ENCODE data around the gene FBXL22. TPM values are rescaled to one million over a fixed set of nuclear protein-coding genes. Genes with fewer than 3 reads are reported as not detected.

Gene FBXL22
- total RNA-seq, 1 experiment from 2014 or later = 2.0 TPM

DNA sequence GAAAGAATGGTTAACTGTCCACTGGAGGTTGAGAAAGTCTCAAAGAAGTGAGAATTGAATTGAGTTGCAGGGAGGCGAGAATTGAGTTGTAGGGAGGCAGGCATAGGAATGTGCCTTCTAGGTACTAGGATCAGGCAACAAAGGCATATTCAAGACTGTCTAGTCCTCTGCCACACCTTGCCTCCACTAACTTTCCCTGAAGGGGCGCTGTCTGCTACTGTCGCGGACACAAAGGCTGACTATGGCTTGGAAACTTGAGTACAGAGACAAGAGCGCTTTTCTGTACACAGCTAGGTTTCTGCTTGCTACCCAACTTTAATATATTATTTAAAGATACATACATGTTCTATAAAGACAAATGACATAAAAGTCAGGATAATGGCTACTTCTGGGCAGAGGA, 10.4 kb upstream of the FBXL22 start:
- ChIA-PET CTCF (no interaction called here), POLR2A (ENCODE audit: unreplicated experiment) (interaction anchor here (0.6 kb wide), 1 partner anchor 8 kb away, joined by 6 read pairs; no protein-coding TSS in a partner anchor)
- Histone ChIP-seq H3K9me2 (replicated peaks; ENCODE audit: low read length) (no peaks in the 10 kb centered on the region), H2AFZ (ENCODE audit: low read length) (no peak overlapping the region), H3K4me1 (ENCODE audit: insufficient read depth, low read length) (peaks cover 18% of the 10 kb centered on the region), H3K27me3 (ENCODE audit: low read length) (no peaks in the 10 kb centered on the region), H3K9me3 (ENCODE audit: low read length) (no peaks in the 10 kb centered on the region), H3K79me2 (ENCODE audit: low read length) (no peaks in the 10 kb centered on the region), H3F3A (ENCODE audit: low read length, unreplicated experiment) (no peaks in the 10 kb centered on the region), H3K9ac (ENCODE audit: low read length) (no peak overlapping the region), H3K27ac (ENCODE audit: low read length) (no peak overlapping the region), H3K4me3 (ENCODE audit: low read length) (no peak overlapping the region), H4K20me1 (ENCODE audit: low read length) (no peaks in the 10 kb centered on the region), H3K4me2 (ENCODE audit: low read length) (0 out of 2 replicates have a peak overlapping the region, but pooled peaks have one; percentile 45), H3K36me3 (ENCODE audit: low read depth, low read length) (peaks cover 56% of the 10 kb centered on the region)
- BruUV-seq (replicated peaks) = no TSS peak
- ATAC-seq (no peak; the same call in 1 of the 2 replicates), DNase-seq (no peak)
- TF ChIP-seq EZH2phosphoT487 (IDR thresholded peaks at IDR 0.05; ENCODE audit: borderline replicate concordance, low read length) = no peak
- TF ChIP-seq, protein P1, sequence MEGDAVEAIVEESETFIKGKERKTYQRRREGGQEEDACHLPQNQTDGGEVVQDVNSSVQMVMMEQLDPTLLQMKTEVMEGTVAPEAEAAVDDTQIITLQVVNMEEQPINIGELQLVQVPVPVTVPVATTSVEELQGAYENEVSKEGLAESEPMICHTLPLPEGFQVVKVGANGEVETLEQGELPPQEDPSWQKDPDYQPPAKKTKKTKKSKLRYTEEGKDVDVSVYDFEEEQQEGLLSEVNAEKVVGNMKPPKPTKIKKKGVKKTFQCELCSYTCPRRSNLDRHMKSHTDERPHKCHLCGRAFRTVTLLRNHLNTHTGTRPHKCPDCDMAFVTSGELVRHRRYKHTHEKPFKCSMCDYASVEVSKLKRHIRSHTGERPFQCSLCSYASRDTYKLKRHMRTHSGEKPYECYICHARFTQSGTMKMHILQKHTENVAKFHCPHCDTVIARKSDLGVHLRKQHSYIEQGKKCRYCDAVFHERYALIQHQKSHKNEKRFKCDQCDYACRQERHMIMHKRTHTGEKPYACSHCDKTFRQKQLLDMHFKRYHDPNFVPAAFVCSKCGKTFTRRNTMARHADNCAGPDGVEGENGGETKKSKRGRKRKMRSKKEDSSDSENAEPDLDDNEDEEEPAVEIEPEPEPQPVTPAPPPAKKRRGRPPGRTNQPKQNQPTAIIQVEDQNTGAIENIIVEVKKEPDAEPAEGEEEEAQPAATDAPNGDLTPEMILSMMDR (conservative IDR thresholded peaks at IDR 0.05; ENCODE audit: low read depth, low read length) = no peak
- TF ChIP-seq EZH2 (IDR thresholded peaks at IDR 0.05; ENCODE audit: low read length, unreplicated experiment) = no peak
- intact Hi-C loops (cut with micrococcal nuclease) = no loop called here

DNA sequence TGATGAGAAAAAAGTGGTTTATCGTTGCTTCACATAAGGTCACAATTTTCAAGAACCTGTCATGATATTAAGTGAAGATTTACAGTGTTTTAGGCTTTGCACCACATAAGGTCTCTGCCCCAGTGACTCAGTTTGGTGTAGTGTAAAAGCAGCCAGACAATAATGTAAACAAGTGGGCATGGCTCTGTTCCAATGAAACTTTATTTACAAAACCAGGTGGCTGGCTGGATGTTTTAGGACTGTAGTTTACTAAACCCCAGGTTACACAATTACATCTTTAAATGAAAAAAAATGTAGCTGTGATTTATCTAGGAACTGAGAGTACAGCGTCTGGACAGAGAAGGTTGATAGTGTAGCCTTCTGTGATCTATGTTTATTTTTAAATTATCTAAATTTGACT, 9.7 kb upstream of the FBXL22 start:
- CTCF ChIA-PET = interaction anchor here (0.6 kb wide), 1 partner anchor 12 kb away, joined by 3 read pairs; no protein-coding TSS in a partner anchor
- H2AFZ ChIP-seq (ENCODE audit: low read length) = no peak overlapping the region
- no peaks in the 10 kb centered on the region for H3K27me3 ChIP-seq (ENCODE audit: low read length)
- DNase-seq = peak; percentile 70
- H3K9me3 ChIP-seq (ENCODE audit: low read length) = no peaks in the 10 kb centered on the region
- intact Hi-C loops (cut with micrococcal nuclease) = no loop called here
- peaks cover 56% of the 10 kb centered on the region for H3K36me3 ChIP-seq (ENCODE audit: low read depth, low read length)
- no peak overlapping the region for H3K4me3 ChIP-seq (ENCODE audit: low read length)
- H3K27ac ChIP-seq (ENCODE audit: low read length) = no peak overlapping the region
- H3K4me2 ChIP-seq (ENCODE audit: low read length) = peak overlapping the region; percentile 45; the same call in 1 of the 2 replicates
- H3K9ac ChIP-seq (ENCODE audit: low read length) = no peak overlapping the region
- no peaks in the 10 kb centered on the region for H3F3A ChIP-seq (ENCODE audit: low read length, unreplicated experiment)
- H3K4me1 ChIP-seq (ENCODE audit: insufficient read depth, low read length) = peaks cover 18% of the 10 kb centered on the region
- no peaks in the 10 kb centered on the region for H4K20me1 ChIP-seq (ENCODE audit: low read length)
- no peaks in the 10 kb centered on the region for H3K9me2 ChIP-seq (replicated peaks; ENCODE audit: low read length)
- no peaks in the 10 kb centered on the region for H3K79me2 ChIP-seq (ENCODE audit: low read length)
- POLR2A ChIA-PET (ENCODE audit: unreplicated experiment) = interaction anchor here (0.6 kb wide), 1 partner anchor 9 kb away, joined by 6 read pairs; no protein-coding TSS in a partner anchor
- no TSS peak for BruUV-seq (replicated peaks)
- peak; percentile 86 for ATAC-seq
- TF ChIP-seq EZH2phosphoT487 (IDR thresholded peaks at IDR 0.05; ENCODE audit: borderline replicate concordance, low read length) (no peak), EZH2 (IDR thresholded peaks at IDR 0.05; ENCODE audit: low read length, unreplicated experiment) (no peak)
- TF ChIP-seq, protein P1 (conservative IDR thresholded peaks at IDR 0.05; ENCODE audit: low read depth, low read length) = no peak

DNA sequence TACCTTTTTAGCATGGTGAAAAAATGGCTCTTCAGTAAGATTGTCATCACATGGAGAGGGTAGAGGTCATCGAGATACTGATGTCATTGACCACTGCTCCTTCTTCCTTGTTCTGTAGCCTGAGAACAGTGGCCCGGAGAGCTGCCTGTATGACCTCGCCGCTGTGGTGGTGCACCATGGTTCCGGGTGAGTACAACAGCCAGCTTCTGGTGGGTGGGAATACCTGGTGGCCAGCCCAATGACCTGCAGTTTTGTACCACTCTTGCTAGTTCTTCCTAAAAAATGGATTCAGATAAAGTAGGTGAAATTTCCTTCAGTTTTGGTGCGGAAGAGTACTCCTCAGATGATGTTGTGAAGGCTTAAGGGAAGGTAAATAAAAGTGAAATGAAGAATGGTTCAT, 8.4 kb upstream of the FBXL22 start:
- ChIA-PET POLR2A (ENCODE audit: unreplicated experiment) (interaction anchor here (0.7 kb wide), 1 partner anchor 14 kb away, joined by 4 read pairs; no protein-coding TSS in a partner anchor), CTCF (no interaction called here)
- Histone ChIP-seq H3K4me1 (ENCODE audit: insufficient read depth, low read length) (peaks cover 18% of the 10 kb centered on the region), H3K4me2 (ENCODE audit: low read length) (no peak overlapping the region), H4K20me1 (ENCODE audit: low read length) (no peaks in the 10 kb centered on the region), H3F3A (ENCODE audit: low read length, unreplicated experiment) (no peaks in the 10 kb centered on the region), H3K9me3 (ENCODE audit: low read length) (no peaks in the 10 kb centered on the region), H3K36me3 (ENCODE audit: low read depth, low read length) (peaks cover 57% of the 10 kb centered on the region), H3K27me3 (ENCODE audit: low read length) (no peaks in the 10 kb centered on the region), H2AFZ (ENCODE audit: low read length) (no peak overlapping the region), H3K4me3 (ENCODE audit: low read length) (no peak overlapping the region), H3K79me2 (ENCODE audit: low read length) (no peaks in the 10 kb centered on the region), H3K9ac (ENCODE audit: low read length) (no peak overlapping the region), H3K27ac (ENCODE audit: low read length) (no peak overlapping the region), H3K9me2 (replicated peaks; ENCODE audit: low read length) (no peaks in the 10 kb centered on the region)
- no TSS peak for BruUV-seq (replicated peaks)
- no peak for TF ChIP-seq EZH2 (IDR thresholded peaks at IDR 0.05; ENCODE audit: low read length, unreplicated experiment)
- TF ChIP-seq EZH2phosphoT487 (IDR thresholded peaks at IDR 0.05; ENCODE audit: borderline replicate concordance, low read length) = no peak
- TF ChIP-seq, protein P1 (conservative IDR thresholded peaks at IDR 0.05; ENCODE audit: low read depth, low read length) = no peak
- intact Hi-C loops (cut with micrococcal nuclease) = no loop called here
- DNase-seq (no peak), ATAC-seq (no peak)

Measured in PC-3 (cell line).